Breast epithelium (tissue), 4 donors: Measurements from ENCODE around the gene MZF1. TPM values are rescaled to one million over a fixed set of nuclear protein-coding genes. Genes with fewer than 3 reads are reported as not detected.
A peak's percentile ranks its signal among the peaks of the same experiment; 100 is the strongest.
"Not testable (repeated sequence)": the region's sequence is repeated elsewhere in the genome, so short reads cannot be mapped to it uniquely, and the experiment has no call there.

ENCODE experiments used
- DNase-seq, 2 donors: peaks; one replicate each; pipeline ENCODE4 v3.0.0-alpha.2; 2019; ENCODE audit warnings: low spot score in 2 of 2
- H3K27ac ChIP-seq, 2 donors: fragments of 200-600 bp; sonication (generic) in 1 of 2; one replicate each; pipeline ENCODE4 v1.5.1; 2016 to 2019; ENCODE audit warnings: mild to moderate bottlenecking in 1 of 2
- H3K27me3 ChIP-seq, 2 donors: fragments of 200-600 bp; sonication (generic) in 1 of 2; one replicate each; pipeline versions ENCODE4 v1.5.1 to v1.6.0; 2017 to 2019; ENCODE audit warnings: control low read depth in 1 of 2, mild to moderate bottlenecking in 1 of 2
- H3K36me3 ChIP-seq: fragments of 200-600 bp; one replicate; pipeline ENCODE4 v1.5.1; 2019
- H3K4me1 ChIP-seq, 2 donors: fragments of 200-600 bp; sonication (generic); one replicate each; pipeline ENCODE4 v1.5.1; 2016 to 2019; ENCODE audit warnings: control low read depth in 1 of 2
- H3K4me3 ChIP-seq, 3 donors: fragments of 200-600 bp; sonication (generic); 1 replicate in 2 of 3; 2 replicates in 1 of 3; pipeline ENCODE4 v1.5.1; 2016 to 2019; ENCODE audit warnings: mild to moderate bottlenecking in 3 of 3, moderate library complexity in 2 of 3
- H3K9me3 ChIP-seq, 2 donors: fragments of 200-600 bp; sonication (generic) in 1 of 2; one replicate each; pipeline ENCODE4 v1.5.1; 2016 to 2019; ENCODE audit warnings: control low read depth in 1 of 2
- POLR2A ChIP-seq: fragments of 450-650 bp; IDR thresholded peaks from one replicate; pipeline ENCODE4 v1.6.1; 2016; ENCODE audit warnings: antibody characterized with exemption, mild to moderate bottlenecking, moderate library complexity
- POLR2AphosphoS5 ChIP-seq, 3 donors: sonication (generic); formaldehyde crosslinking; IDR thresholded peaks; one replicate each; pipeline ENCODE4 v1.6.1; 2017; ENCODE audit warnings: antibody characterized with exemption in 3 of 3
- intact Hi-C: fragments of 100-400 bp; cut with DNase I; formaldehyde crosslinking; loops from one replicate; pipeline ENCODE4 v1.15.1; 2023; ENCODE audit warnings: low total_unique reads
- total RNA-seq, 3 donors: library from RNA; depleted of rRNA; stranded (reverse); fragments of >200 nt; gene quantifications; one replicate each; pipeline ENCODE4 v1.1.0, GENCODE V29; 2016
- TF ChIP-seq, protein P1 (sequence below), 3 donors: fragments of 450-650 bp; IDR thresholded peaks; one replicate each; pipeline ENCODE4 v1.5.1; 2016 to 2017; ENCODE audit warnings: antibody characterized with exemption in 3 of 3, mild to moderate bottlenecking in 3 of 3, moderate library complexity in 3 of 3

MZF1 gene
- total RNA-seq = 10 to 100 TPM; 18.7 to 43.0 (median 30.2) TPM

DNA sequence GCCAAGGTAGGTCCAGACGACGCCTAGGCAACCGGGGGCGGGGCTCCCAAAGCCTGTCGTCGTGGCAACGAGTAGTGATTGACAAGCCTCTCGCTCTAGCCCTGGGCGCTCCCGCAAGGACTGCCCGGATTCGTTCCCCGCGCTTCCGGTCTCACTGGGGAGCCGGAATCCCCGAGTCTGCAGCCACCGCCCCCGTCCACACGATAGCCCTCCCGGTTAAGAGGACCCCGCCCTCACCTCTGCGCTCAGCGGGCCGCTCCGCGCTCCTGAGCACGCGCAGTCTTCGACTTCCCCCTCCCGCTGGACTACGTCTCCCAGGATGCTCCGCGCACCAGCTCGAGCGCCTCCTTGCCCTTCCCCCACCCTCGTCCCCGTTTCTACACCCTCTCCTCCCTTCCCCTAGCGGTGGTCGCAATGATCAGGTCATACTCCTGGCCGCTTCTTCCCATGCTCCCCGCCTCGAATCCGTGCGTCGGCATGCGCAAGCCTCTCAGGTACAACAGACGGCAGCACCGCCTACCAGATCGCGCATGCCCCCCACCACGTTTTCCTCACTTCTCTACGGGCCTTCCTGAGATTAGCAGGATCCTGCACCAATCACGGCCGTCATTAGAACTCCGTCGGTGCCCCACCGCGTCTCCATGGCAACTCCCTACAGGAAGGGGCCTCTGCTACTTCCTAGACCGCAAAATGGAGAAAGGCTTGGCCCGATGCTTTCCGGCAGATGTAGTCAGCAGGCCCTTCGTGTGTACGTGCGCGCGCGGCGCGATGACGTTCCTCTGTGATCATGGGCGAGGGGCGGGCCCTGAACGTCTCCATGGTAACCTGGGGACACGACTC, at the start of gene MZF1:
Gene MZF1, minus strand, starts transcription at position 518 of the 840 bp plus-strand sequence. CDS start 1,946 bp downstream, outside the sequence.
- DNase-seq = peak; percentile 99 to 100
- Histone ChIP-seq H3K36me3 (no peaks in the 10 kb centered on the region), H3K9me3 (no peaks in the 10 kb centered on the region), H3K4me3 (peak within 1 kb of the TSS; percentile 71 to 84 (median 73)), H3K27ac (peak within 1 kb of the TSS; percentile 97 to 98), H3K27me3 (no peaks in the 10 kb centered on the region), H3K4me1 (peaks cover 0 to 12% of the 10 kb centered on the region in 2 donors)
- no peak for TF ChIP-seq POLR2A
- TF ChIP-seq POLR2AphosphoS5 (IDR thresholded peaks at IDR 0.05) = peak; percentile 82 to 91 (median 90)
- TF ChIP-seq, protein P1, sequence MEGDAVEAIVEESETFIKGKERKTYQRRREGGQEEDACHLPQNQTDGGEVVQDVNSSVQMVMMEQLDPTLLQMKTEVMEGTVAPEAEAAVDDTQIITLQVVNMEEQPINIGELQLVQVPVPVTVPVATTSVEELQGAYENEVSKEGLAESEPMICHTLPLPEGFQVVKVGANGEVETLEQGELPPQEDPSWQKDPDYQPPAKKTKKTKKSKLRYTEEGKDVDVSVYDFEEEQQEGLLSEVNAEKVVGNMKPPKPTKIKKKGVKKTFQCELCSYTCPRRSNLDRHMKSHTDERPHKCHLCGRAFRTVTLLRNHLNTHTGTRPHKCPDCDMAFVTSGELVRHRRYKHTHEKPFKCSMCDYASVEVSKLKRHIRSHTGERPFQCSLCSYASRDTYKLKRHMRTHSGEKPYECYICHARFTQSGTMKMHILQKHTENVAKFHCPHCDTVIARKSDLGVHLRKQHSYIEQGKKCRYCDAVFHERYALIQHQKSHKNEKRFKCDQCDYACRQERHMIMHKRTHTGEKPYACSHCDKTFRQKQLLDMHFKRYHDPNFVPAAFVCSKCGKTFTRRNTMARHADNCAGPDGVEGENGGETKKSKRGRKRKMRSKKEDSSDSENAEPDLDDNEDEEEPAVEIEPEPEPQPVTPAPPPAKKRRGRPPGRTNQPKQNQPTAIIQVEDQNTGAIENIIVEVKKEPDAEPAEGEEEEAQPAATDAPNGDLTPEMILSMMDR (IDR thresholded peaks at IDR 0.05) = peak; percentile 33 to 66 (median 45)
- intact Hi-C loops = no loop called here

DNA sequence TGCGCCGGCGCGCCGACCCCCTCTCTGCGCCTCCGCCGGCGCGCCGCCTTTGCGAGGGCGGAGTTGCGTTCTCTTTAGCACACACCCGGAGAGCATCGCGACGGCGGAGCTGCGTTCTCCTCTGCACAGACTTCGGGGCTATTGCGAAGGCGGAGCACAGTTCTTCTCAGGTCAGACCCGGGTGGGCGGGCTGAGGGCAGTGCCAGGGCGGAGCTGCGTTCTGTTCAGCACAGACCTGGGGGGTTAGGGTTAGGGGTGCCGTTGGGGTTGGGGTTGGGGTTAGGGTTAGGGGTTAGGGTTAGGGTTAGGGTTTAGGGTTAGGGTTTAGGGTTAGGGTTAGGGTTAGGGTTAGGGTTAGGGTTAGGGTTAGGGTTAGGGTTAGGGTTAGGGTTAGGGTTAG, 34.1 kb upstream of the MZF1 start:
- H3K4me1 ChIP-seq, H3K36me3 ChIP-seq, intact Hi-C loops, H3K27ac ChIP-seq, H3K4me3 ChIP-seq, H3K9me3 ChIP-seq, H3K27me3 ChIP-seq: not testable (repeated sequence)
- DNase-seq = peak in 1 of 2 donors; percentile 45

DNA sequence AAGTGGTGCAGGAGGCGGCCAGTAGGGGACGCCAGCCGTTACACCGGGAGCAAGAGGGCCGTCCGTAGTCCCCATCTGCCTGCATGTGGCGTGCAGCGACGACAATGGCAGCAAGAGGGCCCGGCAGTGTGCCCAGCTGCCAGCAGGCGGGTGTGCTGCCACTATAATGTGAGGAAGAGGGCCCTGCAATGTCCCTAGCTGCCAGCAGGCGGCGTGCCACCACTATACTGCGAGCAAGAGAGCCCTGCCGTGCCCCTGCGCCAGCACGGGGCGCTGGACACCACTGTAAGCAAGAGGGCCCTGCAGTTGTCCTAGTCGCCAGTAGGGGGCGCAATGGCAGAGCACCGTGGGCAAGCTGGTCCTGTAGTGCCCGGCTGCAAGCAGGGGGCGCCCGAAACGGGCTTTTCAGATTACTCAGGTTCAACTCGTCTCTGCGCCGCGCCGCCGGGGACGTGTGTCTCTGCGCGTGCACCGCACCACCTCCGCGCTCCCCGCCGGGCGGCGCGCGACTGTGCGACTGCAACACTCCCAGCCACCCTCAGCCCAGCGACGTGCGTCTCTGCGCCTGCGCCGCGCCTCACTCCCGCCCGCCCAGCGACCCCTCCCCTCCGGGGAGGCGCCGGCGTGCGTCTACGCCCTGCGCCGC, 33.2 kb upstream of the MZF1 start:
- H3K4me3 ChIP-seq, H3K27ac ChIP-seq, intact Hi-C loops, H3K9me3 ChIP-seq, H3K4me1 ChIP-seq, H3K27me3 ChIP-seq, H3K36me3 ChIP-seq: not testable (repeated sequence)
- peak in 1 of 2 donors; percentile 45 for DNase-seq
- TF ChIP-seq, protein P1 (IDR thresholded peaks at IDR 0.05) = peak in 2 of 3 donors; percentile 12 to 16

DNA sequence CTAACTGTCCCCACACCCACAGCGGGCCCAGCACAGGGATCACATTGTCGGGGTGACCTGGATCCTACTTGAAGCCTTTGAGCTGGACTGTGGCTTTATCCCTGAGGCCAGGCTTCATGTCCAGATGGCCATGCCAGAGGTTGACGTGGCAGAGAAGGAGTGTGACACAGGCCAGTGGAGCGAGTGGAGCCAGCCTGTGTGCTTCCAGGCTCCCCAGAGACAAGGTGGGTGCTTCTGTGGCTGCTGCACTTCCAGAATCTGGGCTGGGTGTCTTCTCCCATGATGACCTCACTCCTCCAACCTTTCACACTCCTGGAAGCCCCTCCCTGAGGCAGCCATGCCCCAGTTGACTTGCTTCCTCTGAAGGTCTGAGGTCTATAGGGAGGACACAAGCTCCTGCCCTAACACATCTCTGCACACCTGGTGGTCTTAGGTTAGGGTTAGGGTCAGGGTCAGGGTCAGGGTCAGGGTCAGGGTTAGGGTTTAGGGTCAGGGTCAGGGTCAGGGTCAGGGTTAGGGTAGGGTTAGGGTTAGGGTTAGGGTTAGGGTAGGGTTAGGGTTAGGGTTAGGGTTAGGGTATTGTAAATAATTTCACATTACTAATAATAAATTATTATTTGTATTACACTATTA, 13.1 kb upstream of the MZF1 start:
- Histone ChIP-seq H3K27me3 (no peaks in the 10 kb centered on the region), H3K4me1 (no peaks in the 10 kb centered on the region), H3K4me3 (no peak overlapping the region), H3K36me3 (no peaks in the 10 kb centered on the region), H3K9me3 (no peaks in the 10 kb centered on the region), H3K27ac (no peak overlapping the region)
- TF ChIP-seq, protein P1 (IDR thresholded peaks at IDR 0.05) = no peak
- TF ChIP-seq POLR2AphosphoS5 (IDR thresholded peaks at IDR 0.05) = no peak
- TF ChIP-seq POLR2A = no peak
- intact Hi-C loops = no loop called here
- peak in 1 of 2 donors; percentile 41 for DNase-seq

DNA sequence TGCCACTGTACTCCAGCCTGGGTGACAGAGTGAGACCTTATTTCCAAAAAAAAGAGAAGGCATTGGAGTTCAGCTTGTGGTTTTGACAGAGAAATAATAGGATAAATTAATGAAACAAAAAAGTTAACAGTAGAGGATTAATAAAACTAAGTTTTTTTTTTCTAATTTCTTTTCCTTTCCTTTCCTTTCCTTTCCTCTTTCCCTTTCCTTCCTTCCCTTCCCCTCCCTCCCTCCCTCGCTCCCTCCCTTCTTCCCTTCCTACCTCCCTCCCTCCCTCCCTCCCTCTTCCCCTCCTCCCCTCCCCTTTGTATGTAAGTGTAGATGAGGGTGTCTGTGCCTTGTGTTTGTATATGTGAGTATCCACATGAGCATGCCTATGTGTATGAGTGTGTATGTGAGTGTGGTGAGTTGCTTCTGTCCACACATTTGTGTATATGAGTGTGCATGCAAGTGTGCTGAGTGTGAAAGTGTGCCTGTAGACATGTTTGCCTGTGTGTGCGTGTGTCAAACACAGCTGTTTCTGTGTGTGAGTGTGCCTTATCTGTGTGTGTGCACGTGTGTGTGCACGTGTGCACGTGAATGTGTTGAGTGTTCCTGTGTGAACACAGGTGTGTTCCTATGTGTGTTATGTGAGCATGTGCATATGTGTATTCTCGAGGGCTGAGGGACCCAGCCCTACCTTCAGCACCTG, 12.5 kb upstream of the MZF1 start:
- Histone ChIP-seq H3K27me3 (no peaks in the 10 kb centered on the region), H3K4me3 (no peak overlapping the region), H3K27ac (no peak overlapping the region), H3K9me3 (no peaks in the 10 kb centered on the region), H3K36me3 (no peaks in the 10 kb centered on the region), H3K4me1 (no peaks in the 10 kb centered on the region)
- DNase-seq = no peak
- intact Hi-C loops = no loop called here
- TF ChIP-seq, protein P1 (IDR thresholded peaks at IDR 0.05) = no peak
- no peak for TF ChIP-seq POLR2AphosphoS5 (IDR thresholded peaks at IDR 0.05)
- no peak for TF ChIP-seq POLR2A
